ENCODE data around the gene TEX13D. TPM values are rescaled to one million over a fixed set of nuclear protein-coding genes. Genes with fewer than 3 reads are reported as not detected.
"Not testable (repeated sequence)": the region's sequence is repeated elsewhere in the genome, so short reads cannot be mapped to it uniquely, and the experiment has no call there.

TEX13D gene
- not detected for total RNA-seq
- long read RNA-seq, result 0 reads

DNA sequence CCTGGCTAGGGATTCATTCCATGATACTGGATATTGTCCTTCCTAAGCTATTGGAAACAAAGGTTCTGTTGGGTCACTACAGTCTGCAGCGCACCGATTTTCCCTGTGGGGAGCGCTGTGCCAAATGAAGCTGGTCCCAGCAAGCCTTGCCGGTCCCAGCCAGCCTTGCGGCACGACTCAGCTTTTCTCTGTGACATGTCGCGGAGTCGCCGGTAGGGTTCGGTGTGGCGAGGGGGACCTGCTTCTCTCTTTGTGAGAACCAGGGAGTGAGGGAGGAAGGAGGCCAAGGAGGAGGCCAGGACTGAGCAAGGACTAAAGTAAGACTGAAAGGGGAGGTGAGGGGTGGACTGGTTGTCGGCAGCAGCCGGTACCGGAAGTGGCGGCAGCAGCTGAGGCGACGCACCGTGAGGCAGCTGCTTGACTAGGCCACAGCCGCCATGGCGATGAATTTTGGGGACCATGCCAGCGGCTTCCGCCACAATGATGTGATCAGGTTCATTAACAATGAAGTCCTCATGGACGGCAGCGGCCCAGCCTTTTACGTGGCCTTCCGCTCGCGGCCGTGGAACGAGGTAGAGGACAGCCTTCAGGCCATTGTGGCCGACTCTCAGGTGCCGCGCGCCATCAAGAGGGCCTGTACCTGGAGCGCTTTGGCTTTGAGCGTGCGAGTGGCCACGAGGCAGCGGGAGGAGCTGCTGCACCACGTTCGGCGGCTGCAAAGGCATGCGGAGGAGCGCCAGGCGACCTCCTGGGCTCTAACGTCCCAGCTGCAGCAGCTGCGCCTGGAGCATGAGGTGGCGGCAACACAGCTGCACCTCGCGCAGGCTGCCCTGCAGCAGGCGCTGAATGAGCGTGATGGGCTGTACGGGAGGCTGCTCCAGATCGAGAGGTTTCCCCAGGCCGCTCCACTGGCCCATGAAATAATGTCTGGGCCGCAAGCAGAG, at the start of gene TEX13D:
TSS of gene TEX13D (plus strand) at position 180 of the 944 bp plus-strand sequence. CDS start at position 438, 258 bp downstream.
- no peak for DNase-seq (ENCODE audit: low spot score)

DNA sequence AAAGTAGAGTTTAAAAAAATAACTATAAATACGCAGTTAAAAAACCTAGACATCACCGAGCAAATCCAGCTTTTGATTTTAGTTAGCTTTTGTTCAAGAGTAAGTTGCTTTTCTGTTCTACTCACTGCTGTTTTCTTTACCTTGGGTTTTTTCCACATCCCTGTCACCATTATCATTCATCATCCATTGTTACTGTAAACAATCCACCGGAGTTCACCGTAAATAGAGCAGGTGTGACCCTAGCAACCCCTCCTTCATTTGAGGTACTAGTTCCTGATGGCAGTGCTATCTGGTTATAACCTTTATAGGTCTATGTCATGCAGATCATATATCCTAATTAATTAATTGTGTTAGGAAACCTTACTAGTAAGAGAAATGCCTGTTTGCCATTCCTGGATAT, 43.0 kb upstream of the TEX13D start:
- DNase-seq (ENCODE audit: low spot score), result no peak

DNA sequence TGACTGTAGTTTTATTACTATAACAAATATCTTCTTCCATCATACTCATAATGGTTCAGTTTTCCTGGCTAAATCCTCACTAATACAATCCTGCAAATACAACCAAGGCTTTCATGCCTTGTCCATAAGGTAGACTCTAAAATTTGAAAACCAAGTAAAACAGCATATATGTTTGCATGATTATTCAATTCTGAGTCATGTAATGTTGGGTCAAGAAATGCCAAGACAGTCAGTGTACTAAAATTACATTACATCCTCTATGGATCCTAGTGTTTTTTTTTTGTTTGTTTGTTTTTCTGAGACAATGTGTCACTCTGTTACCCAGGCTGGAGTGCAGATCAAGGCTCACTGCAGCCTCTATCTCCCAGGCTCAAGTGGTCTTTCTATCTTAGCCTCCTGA, 38.6 kb upstream of the TEX13D start:
- no peak for DNase-seq (ENCODE audit: low spot score)

DNA sequence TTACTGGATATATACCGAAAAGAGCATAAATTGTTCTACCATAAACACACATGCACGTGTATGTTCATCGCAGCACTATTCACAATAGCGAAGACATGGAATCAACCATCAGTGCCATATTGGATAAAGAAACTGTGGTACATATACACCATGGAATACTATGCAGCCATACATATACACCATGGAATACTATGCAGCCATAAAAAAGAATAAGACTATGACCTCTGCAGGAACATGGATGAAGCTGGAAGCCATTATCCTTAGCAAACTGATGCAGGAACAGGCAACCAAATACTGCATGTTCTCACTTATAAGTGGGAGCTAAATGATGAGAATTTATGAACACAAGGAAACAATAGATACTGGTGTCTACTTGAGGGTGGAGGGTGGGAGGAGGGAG, 33.1 kb upstream of the TEX13D start:
- not testable (repeated sequence) for DNase-seq (ENCODE audit: low spot score)

DNA sequence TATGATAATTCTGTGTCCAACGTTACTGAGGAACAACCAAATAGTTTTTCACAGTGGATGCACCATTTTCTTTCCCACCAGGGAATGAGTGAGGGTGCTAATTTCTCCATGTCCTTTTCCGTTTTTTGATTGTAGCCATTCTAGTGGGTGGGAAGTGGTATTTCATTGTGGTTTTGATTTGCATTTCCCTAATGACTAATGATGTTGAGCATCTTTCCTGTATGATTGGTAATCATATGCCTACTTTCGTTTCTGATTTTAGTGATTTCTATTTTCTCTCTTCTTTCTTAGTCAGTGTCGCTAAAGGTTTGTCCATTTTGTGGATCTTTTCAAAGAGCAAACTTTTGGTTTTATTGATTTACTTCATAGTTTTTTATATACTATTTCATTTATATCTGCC, 32.1 kb upstream of the TEX13D start:
- no peak for DNase-seq (ENCODE audit: low spot score)

DNA sequence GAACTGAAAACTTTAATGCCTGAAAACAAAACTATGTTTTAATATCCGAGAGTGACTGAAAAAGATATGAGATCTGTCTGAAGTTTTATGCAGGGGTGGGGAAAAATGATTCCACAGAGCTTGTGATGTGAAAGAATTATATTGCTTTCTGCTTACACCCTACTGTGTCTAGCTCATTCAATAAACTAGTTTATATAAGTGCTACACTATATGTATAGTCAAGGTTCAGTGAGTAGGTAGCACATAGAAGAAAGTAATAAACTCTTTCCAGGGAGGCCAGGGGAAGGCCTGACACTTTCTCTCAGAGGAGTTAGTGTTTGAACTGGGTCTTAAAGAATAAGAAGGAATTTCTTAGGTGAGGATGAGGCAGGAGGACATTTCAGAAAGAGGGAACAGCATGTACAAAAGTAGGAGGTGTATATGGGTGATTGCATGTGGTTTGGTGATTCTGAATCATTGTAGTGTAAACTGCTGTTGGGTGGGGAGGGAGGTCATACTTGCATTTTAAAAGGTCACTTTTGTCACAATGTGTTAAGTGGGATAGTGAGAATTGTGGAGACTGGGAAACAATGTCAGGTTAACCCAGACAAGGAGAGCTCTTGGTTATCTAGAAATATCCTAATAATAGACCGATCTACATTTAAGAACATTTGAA, 25.1 kb upstream of the TEX13D start:
- DNase-seq (ENCODE audit: low spot score), result no peak

DNA sequence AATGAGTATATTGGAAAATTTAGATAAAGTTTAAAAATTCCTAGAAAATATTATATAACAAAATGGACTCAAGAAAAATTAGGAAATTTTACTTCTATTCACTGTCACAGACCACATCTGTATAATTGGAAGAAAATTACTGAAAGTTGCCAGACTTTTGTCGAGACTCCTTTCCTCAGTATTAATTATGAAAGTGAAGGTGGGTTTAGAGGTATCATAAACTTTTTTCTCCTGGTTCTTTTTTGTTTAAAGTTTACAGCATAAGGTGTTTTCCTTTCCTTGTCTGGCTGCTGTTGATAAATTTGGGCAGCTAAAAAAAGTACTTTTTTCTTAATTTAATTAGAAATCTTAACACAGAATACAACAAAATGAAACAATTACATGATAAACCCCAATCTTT, 6.7 kb upstream of the TEX13D start:
- DNase-seq (ENCODE audit: low spot score), result no peak

DNA sequence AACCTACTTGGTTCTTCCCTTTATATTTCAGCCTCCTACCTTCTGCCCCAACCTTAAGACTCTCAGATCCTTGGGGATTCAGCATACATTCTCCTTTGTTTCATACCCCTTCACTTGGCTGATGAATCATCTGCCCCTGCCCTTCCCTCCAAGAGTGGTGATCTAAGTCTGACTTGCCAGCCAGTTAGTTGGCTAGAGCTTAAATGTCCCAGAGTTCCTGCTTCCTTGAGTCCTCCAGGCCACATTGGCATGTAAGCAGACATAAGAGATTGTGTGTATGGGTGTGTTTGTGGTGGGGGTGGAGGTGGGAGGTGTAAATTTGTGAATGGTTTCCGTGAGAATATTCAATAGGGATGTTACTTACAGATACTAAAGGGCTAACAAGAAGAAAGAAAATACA, 3.7 kb upstream of the TEX13D start:
- DNase-seq (ENCODE audit: low spot score), result no peak

DNA sequence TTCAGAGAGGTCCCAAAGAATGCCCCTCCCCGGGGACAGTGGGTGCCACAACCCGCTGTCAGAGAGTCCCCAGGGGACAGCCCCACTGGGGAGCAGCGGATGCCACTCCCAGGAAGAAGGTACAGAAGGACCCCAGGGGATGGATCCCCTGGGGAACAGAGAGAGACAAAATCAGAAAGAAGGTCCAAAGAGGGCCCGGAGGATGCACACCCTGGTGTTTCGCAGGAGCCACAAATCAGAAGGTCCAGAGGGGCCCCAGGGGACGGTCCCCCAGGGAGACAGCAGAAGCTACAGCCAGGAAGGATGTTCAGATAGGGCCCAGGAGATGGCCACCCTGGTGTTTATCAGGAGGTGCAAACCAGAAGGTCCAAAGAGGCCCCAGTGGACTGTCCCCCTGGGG, 1.4 kb downstream of the TEX13D start:
- DNase-seq (ENCODE audit: low spot score), result no peak

DNA sequence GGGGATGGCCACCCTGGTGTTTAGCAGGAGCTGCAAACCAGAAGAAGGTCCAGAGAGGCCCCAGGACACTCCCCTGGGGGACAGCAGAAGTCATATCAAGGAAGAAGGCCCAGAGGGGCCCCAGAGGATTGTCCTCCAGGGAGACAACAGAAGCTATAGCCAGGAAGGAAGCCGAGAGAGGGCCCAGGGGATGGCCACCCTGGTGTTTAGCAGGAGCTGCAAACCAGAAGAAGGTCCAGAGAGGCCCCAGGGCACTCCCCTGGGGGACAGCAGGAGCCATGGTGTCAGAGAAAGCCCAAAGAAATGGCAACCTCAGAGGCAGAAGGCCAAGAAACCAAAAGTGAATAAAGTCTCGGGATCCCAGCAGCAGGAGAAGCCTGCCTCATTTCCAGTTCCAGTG, 2.1 kb downstream of the TEX13D start:
- not testable (repeated sequence) for DNase-seq (ENCODE audit: low spot score)

DNA sequence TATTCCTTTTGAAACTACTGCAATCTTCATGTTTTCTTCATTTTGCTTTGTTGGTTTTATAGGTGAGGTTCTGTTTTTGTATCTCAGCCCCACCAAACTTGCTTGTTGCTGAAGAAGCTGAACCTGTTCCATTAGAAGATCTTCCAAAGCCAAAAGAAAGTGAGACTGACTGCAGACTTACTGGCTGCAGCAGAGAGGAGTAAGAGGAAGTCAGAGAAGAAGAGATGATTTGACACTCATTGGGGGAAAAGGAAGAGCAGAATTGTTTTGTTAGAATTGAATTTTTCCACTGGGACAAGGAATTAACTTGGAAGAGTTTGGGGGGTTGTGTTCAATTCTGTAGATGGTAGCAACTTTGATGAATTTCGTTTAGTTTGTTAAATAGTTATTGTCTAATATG, 3.1 kb downstream of the TEX13D start:
- no peak for DNase-seq (ENCODE audit: low spot score)

DNA sequence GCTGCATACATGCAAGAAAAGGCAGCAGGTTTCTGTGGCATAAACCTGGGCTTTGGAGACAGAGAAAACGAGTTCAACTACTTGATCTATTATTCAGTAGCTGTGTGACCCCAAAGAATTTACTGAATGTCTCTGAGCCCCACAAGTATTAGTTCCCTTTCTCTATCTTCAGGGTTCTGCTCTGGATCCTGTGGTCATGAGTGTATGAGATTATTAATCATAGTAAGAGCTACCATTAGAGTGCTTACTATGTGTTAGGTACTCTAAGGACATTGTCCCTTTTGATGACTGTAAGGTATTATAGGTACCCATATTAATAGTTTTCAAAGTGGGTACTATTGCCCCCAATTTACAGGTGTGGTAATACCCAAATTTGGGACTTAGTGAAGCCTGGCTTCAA, 5.5 kb downstream of the TEX13D start:
- no peak for DNase-seq (ENCODE audit: low spot score)

DNA sequence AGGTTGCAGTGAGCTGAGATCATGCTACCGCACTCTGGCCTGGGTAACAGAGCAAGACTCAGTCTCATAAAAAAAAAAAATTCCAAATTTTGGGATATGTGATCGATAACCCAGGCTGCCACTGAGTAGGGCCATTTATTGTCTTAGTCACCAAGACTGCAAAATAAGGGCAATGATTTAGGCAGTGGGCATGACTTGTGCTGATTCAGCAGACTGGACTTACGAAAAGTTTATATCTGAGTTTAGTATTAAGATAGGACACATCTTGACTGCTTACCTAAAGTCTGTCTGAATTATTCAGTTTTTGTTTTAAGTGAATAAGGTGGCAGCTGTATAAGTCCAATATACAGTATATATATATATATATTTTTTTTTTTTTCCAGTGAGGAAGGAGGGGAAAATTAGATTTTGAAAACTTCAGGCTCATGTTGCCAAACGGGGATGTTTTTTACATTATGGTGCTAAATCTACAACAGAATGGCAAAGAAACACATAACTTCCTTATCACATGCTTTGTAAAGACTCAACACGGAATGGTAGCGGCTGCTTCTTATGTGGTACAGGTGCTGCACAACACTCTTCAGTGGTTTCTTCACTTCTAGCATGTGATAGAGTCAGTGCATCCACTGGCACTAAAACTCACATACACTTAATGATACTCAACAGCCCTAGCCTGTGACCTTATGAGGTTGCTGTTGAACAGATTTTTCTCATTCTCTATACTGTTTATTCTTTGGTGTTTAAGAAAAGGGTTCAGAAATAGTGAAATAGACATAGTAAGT, 6.5 kb downstream of the TEX13D start:
- no peak for DNase-seq (ENCODE audit: low spot score)

DNA sequence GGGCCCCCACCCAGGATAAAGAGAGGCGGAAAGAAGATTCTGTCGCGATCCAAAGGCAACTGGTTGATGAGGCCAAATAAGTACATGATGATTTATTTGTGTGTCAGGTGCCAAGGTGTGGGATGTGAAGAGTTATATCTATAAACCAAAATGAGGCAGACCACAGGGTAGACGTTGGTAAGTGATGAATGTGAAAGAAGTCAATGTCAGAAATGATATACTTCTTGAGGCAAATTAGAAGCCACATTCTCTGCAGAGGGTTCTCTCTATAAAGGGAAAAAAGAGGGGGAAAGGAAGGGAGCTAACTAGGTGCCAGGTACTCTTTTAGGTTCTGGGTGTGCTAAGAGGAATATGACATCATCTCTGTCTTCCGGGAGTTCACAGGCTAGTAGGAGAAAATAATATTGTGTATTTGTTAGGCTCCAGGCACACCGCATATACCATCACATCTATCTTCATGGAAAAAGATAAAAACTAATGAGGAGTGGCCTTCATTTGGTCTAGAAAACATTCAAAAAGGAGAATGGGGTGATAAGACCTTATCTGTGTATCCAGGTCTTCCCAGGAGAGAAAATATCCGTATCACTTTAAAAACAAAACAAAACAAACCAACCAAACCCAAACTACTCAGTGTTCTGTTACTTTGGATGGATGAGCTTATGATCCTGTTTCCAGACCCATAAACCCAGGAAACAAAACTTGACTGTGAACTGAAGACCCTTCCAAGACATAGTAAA, 9.1 kb downstream of the TEX13D start:
- DNase-seq (ENCODE audit: low spot score), result no peak

DNA sequence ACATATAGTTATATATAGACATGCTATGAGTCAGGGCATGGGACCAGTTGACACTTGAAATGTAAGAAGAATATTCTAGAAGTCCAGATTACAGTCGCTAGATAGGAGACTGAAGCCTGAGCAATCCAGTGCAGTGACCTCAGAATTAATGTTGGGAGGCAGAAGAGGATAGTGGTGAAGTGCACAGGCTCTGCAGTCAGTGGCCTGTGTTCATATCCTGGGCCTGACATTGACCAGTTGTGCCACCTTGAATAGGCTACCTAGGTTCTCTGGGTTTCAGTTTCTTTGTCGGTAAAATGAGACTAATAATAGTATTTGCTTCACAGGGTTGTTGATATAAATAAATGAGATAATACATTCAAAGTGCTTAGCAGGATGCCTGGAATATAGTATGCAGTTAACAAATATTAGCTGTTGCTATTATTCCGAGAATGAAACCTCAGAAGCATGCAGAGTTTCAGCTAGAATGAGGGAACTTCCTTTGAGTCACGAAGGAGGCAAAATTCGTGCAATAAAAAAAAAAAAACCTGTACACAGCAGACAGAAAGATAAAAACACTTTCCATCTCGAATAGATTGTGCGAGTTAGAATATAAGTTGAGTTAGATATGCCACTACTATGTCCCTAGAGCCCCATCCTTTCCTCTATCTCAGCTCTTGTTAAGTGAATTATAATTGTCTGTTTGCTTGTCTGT, 9.9 kb downstream of the TEX13D start:
- DNase-seq (ENCODE audit: low spot score), result no peak

DNA sequence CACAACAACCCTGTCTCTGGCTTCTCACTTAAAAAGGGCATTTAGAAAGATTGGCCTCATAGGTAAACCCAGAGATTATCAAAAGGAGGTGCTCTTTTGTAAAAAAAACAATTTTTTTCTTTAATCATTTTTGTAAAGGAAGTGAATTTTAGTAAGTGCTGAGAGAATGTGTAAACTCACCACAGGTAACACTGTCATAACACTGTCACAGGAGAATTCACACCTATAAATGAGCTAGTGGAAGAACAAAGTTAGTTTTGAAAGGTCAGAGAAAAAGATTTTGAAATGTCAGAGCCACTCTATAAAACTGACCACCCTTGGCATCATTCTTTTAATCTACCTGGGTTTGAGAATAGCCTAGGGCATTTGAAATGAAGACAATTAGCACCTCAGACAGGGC, 10.6 kb downstream of the TEX13D start:
- no peak for DNase-seq (ENCODE audit: low spot score)

DNA sequence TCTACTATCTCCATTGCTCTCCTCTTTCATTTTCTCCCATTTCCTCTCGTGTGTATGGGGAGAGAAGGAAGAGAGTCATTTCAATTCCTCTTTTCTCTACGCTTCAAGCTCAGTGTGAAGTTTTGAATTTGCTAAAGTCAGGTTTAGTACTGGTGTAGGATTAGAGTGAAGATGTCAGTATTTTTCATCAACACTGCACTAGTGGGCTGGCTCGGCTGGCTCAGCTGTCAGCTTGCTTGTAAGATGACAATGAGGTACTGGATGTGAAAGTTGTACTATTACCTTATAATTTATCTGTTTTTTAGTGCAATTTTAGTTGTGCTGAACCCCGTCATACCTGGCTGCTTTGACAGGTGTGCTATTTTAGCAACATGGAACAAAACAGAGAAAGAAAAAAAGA, 11.8 kb downstream of the TEX13D start:
- no peak for DNase-seq (ENCODE audit: low spot score)

DNA sequence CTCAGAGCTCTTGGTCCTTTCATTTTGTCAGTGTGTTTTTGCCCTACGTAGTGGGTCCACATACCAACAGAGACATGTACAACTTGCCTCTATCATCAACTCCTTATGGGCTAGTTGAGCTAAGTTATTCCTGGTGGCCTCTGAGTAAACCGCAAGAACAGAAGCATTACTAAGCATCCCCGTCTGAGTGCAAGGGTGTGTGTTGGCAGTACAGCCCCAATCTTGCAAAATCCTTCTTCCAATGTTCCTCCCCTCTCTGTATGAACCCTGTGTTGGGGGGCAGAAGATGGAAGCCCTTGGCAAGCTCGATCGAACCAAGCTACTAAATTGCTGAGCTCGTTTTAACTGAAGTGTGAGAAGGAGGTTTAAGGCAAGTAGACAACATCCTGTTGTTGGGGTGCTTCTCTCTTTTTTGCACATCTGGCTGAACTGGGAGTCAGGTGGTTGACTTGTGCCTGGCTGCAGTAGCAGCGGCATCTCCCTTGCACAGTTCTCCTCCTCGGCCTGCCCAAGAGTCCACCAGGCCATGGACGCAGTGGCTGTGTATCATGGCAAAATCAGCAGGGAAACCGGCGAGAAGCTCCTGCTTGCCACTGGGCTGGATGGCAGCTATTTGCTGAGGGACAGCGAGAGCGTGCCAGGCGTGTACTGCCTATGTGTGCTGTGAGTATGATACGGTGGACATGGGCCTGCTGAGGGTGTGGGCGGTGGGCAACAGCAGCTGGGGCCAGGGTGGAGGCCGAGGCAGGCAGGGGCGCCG, 13.8 kb downstream of the TEX13D start, which contains the start of gene SH2D1A:
TSS of gene SH2D1A (plus strand) at position 447 of the 760 bp plus-strand sequence. CDS start at position 527, 80 bp downstream.
- no peak for DNase-seq (ENCODE audit: low spot score)

DNA sequence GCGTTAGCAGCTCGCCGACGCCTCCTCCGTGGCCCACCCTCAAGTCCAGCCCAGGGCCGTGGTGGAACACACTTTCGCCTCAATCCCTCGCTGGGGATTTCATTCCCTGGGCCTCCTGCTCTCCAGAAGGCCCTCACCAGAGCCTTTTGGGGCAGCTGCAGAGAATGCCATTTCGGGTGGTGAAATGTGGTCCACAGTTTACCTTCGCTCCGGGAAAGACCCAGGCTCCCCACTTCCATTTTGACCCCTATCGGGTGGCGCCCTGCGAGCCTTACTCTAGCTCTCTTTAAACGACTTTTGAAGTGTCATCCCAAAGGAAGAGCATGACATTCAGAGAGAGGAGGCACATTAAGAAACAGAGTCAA, 14.4 kb downstream of the TEX13D start:
- DNase-seq (ENCODE audit: low spot score), result no peak

DNA sequence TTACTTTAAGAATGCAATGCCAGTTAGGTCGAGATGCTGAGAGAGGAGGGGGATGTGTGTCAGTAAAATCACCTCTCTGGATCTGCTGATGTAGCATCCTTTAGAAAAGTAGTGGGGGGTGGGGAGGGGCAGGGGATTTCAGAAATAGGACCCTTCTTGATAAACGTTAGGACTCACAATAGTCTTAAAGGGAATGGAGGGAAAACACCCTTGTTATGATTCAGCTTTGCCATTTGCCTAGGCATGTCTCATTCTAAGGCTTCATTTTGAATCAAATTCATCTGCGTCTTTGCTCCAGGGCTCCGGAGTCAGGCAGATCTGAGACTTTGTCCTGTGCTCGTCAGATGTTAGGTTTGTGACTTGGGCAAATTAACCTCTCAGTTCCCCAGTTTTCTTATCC, 14.8 kb downstream of the TEX13D start:
- DNase-seq (ENCODE audit: low spot score), result no peak
